Measurements from ENCODE around the gene SH2D6.

GRCh38 chr2:85399183-85399455 lies 19.4 kb upstream of the SH2D6 start:
- TF ChIP-seq NFIC (IDR thresholded peaks at IDR 0.05; ENCODE audit: borderline replicate concordance), result no peak
- no peak for TF ChIP-seq CTCF (IDR thresholded peaks at IDR 0.05)
- TF ChIP-seq IRF3 (IDR thresholded peaks at IDR 0.05; ENCODE audit: low read depth, low read length), result no peak
- TF ChIP-seq JUND (IDR thresholded peaks at IDR 0.05), result no peak
- no peak for TF ChIP-seq TAF1 (IDR thresholded peaks at IDR 0.05; ENCODE audit: borderline replicate concordance, low read depth, low read length)
- no peak for TF ChIP-seq MXI1 (IDR thresholded peaks at IDR 0.05; ENCODE audit: low read depth, low read length)

All from SK-N-SH (cell line).